Neutrophil (primary cell): ENCODE results near the gene SMTN.

Experiments
- H3K27ac ChIP-seq: fragments of 200-600 bp; sonication (generic); 2 replicates; pipeline ENCODE4 v1.5.1; 2016; ENCODE audit warnings: mild to moderate bottlenecking, moderate library complexity
- H3K27me3 ChIP-seq: fragments of 200-600 bp; sonication (generic); 2 replicates; pipeline ENCODE4 v1.6.0; 2016; ENCODE audit warnings: mild to moderate bottlenecking
- H3K36me3 ChIP-seq: fragments of 200-600 bp; sonication (generic); 2 replicates; pipeline ENCODE4 v1.5.1; 2017
- H3K4me1 ChIP-seq, 2 experiments: fragments of 200-600 bp in 1 of 2; sonication (generic) in 1 of 2; 1 replicate in 1 of 2; 2 replicates in 1 of 2; pipeline versions ENCODE4 v1.5.1 to v1.6.1; 2013 to 2016; ENCODE audit warnings: low read depth in 1 of 2, low read length in 1 of 2, mild to moderate bottlenecking in 1 of 2, moderate library complexity in 1 of 2; ENCODE audit not compliant: control insufficient read depth in 1 of 2, insufficient read depth in 1 of 2
- H3K4me3 ChIP-seq, 2 experiments: fragments of 200-600 bp in 1 of 2; sonication (generic) in 1 of 2; 1 replicate in 1 of 2; 2 replicates in 1 of 2; pipeline ENCODE4 v1.5.1; 2013 to 2016; ENCODE audit warnings: low read depth in 1 of 2, low read length in 1 of 2, mild to moderate bottlenecking in 1 of 2, moderate library complexity in 1 of 2
- H3K9me3 ChIP-seq: fragments of 200-600 bp; sonication (generic); 2 replicates; pipeline ENCODE4 v1.5.1; 2016
- CTCF ChIP-seq: fragments of 200-600 bp; sonication (generic); IDR thresholded peaks from 2 replicates; pipeline ENCODE4 v1.5.1; 2016; ENCODE audit warnings: antibody characterized with exemption

The SMTN gene

GRCh38 chr22:31140746-31141145, 59.6 kb downstream of the SMTN start:
- Histone ChIP-seq H3K4me1 (peaks cover 0 to 3% of the 10 kb centered on the region in 2 experiments), H3K27ac (no peak overlapping the region), H3K36me3 (no peaks in the 10 kb centered on the region), H3K27me3 (peaks cover 28% of the 10 kb centered on the region), H3K4me3 (no peak overlapping the region), H3K9me3 (no peaks in the 10 kb centered on the region)
- TF ChIP-seq CTCF = no peak

GRCh38 chr22:31141551-31141950, 60.4 kb downstream of the SMTN start:
- no peak overlapping the region for H3K4me3 ChIP-seq
- H3K36me3 ChIP-seq = no peaks in the 10 kb centered on the region
- H3K27me3 ChIP-seq = peaks cover 28% of the 10 kb centered on the region
- no peak overlapping the region for H3K27ac ChIP-seq
- no peaks in the 10 kb centered on the region for H3K9me3 ChIP-seq
- peaks cover 0 to 3% of the 10 kb centered on the region in 2 experiments for H3K4me1 ChIP-seq
- no peak for TF ChIP-seq CTCF

GRCh38 chr22:31142285-31142684, 61.2 kb downstream of the SMTN start:
- TF ChIP-seq CTCF = no peak
- H3K4me3 ChIP-seq = no peak overlapping the region
- H3K4me1 ChIP-seq = peaks cover 0 to 3% of the 10 kb centered on the region in 2 experiments
- H3K9me3 ChIP-seq = no peaks in the 10 kb centered on the region
- no peaks in the 10 kb centered on the region for H3K36me3 ChIP-seq
- H3K27ac ChIP-seq = no peak overlapping the region
- H3K27me3 ChIP-seq = peaks cover 28% of the 10 kb centered on the region

GRCh38 chr22:31143038-31143437, 61.9 kb downstream of the SMTN start:
- Histone ChIP-seq H3K4me3 (no peak overlapping the region), H3K27ac (no peak overlapping the region), H3K9me3 (no peaks in the 10 kb centered on the region), H3K36me3 (no peaks in the 10 kb centered on the region), H3K4me1 (no peaks in the 10 kb centered on the region), H3K27me3 (peaks cover 28% of the 10 kb centered on the region)
- no peak for TF ChIP-seq CTCF

- peaks cover 28% of the 10 kb centered on the region for H3K27me3 ChIP-seq
- no peaks in the 10 kb centered on the region for H3K36me3 ChIP-seq
- no peak overlapping the region for H3K27ac ChIP-seq
- no peak for TF ChIP-seq CTCF
- H3K4me3 ChIP-seq = no peak overlapping the region
- no peaks in the 10 kb centered on the region for H3K9me3 ChIP-seq
- no peaks in the 10 kb centered on the region for H3K4me1 ChIP-seq
Observed at GRCh38 chr22:31143537-31143936, 62.4 kb downstream of the SMTN start.

- H3K9me3 ChIP-seq = no peaks in the 10 kb centered on the region
- no peaks in the 10 kb centered on the region for H3K4me1 ChIP-seq
- no peak overlapping the region for H3K27ac ChIP-seq
- H3K4me3 ChIP-seq = no peak overlapping the region
- peaks cover 25% of the 10 kb centered on the region for H3K27me3 ChIP-seq
- no peak for TF ChIP-seq CTCF
- H3K36me3 ChIP-seq = no peaks in the 10 kb centered on the region
Observed at GRCh38 chr22:31144223-31144622, 63.1 kb downstream of the SMTN start.
